PFSK-1 (cell line): ENCODE data around the gene PRPH.

Experiments used
- FOXP2 ChIP-seq: optimal IDR thresholded peaks from 2 replicates; pipeline ENCODE3; 2011; ENCODE audit warnings: borderline replicate concordance, control low read depth, inconsistent platforms; ENCODE audit not compliant: insufficient read depth; ENCODE audit errors: extremely low read length, extremely low read depth
- POLR2AphosphoS5 ChIP-seq: IDR thresholded peaks from 2 replicates; pipeline ENCODE4 v1.6.1; 2012; ENCODE audit warnings: low read depth, mild to moderate bottlenecking, control low read depth, low read length, moderate library complexity
- REST ChIP-seq, 2 experiments: IDR thresholded peaks; 2 replicates each; pipeline versions ENCODE4 v1.6.1 to v1.8.0; 2011 to 2012; ENCODE audit warnings: low read depth in 2 of 2, low read length in 2 of 2, control low read depth in 1 of 2, inconsistent platforms in 1 of 2, mild to moderate bottlenecking in 1 of 2, moderate library complexity in 1 of 2; ENCODE audit not compliant: insufficient read depth in 1 of 2
- SIN3A ChIP-seq: IDR thresholded peaks from 2 replicates; pipeline ENCODE4 v1.6.1; 2012; ENCODE audit warnings: mild to moderate bottlenecking, low read length, moderate library complexity, borderline replicate concordance; ENCODE audit not compliant: insufficient read depth
- TAF1 ChIP-seq: IDR thresholded peaks from 2 replicates; pipeline ENCODE4 v1.6.1; 2012; ENCODE audit warnings: low read length, control low read depth, borderline replicate concordance; ENCODE audit not compliant: insufficient read depth

The PRPH gene

GRCh38 chr12:49304161-49304560 is 9.2 kb downstream of the PRPH start:
- TF ChIP-seq POLR2AphosphoS5: no peak
- no peak for TF ChIP-seq FOXP2
- no peak for TF ChIP-seq REST (IDR thresholded peaks at IDR 0.05; ENCODE audit: insufficient read depth in 1 of 2, low read depth in 2 of 2, low read length in 2 of 2)
- no peak for TF ChIP-seq TAF1

DNA sequence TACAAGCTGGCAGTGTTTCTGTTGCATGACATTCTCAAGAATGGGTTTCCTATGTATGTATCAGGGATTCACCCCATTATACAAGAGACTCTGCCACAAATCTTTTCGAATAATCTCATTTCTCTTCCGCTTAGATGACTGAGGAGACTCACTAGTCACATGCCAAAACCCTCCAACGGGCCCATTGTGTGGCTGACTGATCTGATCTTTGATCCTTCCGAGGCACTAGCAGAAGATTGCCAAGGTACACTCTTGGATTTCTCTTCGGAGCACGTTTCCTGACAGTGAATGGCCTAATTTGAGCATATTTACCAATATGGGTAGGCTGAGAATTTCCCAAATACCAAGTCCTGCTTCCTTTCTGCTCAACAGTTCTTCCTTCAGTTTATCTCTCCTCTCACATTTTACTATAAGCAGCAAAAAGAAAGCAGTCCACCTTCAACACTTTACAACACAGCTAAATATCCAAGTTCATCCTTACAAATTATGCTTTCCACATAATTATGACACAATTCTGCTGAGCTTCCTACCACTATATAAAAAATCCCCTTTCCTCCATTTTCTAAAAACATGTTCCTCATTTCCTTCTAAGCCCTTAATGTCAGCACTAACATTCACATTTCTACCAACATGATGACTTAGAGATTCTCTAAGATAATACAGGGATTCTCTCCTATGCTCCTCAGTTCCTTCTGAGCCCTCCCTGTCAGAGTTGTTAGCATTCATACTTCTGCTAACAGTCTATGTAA is 11.0 kb downstream of the PRPH start:
- TF ChIP-seq REST (IDR thresholded peaks at IDR 0.05; ENCODE audit: insufficient read depth in 1 of 2, low read depth in 2 of 2, low read length in 2 of 2) (no peak), TAF1 (no peak)

- TF ChIP-seq SIN3A (no peak), POLR2AphosphoS5 (no peak), REST (IDR thresholded peaks at IDR 0.05; ENCODE audit: insufficient read depth in 1 of 2, low read depth in 2 of 2, low read length in 2 of 2) (no peak), TAF1 (no peak), FOXP2 (no peak)
Observed at GRCh38 chr12:49309386-49309785, 14.4 kb downstream of the PRPH start.

DNA sequence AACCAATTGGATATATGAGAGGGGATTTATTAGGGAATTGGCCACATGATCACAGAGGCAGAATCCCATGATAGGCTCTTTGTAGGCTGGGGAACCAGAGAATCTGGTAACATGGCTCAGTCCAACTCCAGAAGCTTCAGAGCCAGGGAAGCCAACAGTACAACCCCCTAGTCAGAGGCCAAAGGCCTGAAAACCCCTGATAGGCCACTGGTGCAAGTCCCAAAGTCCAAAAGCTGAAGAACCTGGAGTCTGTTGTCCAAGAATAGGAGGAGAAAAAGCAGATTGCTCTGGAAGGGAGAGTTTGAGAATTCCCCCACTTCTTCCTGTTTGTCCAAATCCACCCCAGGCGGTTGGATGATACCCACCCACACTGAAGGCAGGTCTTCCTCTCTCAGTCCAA is 19.9 kb downstream of the PRPH start:
- no peak for TF ChIP-seq POLR2AphosphoS5
- no peak for TF ChIP-seq REST (IDR thresholded peaks at IDR 0.05; ENCODE audit: insufficient read depth in 1 of 2, low read depth in 2 of 2, low read length in 2 of 2)
- TF ChIP-seq TAF1: no peak
- no peak for TF ChIP-seq FOXP2
- no peak for TF ChIP-seq SIN3A

DNA sequence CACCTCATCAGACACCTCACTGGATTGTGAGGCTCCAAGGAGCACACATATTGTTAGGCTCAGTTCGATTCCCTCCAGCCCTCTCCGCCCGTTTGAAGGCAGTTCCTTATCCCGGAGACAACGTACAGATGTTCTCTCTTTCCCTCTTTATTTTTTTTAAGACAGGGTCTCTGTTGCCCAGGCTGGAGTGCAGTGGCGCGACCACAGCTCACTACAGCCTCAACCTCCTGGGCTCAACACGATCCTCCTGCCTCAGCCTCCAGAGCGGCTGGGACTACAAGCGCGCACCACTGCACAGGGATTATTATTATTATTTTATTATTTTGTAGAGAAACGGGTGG is 27.4 kb downstream of the PRPH start:
- no peak for TF ChIP-seq REST (IDR thresholded peaks at IDR 0.05; ENCODE audit: insufficient read depth in 1 of 2, low read depth in 2 of 2, low read length in 2 of 2)
- TF ChIP-seq SIN3A: no peak
- no peak for TF ChIP-seq POLR2AphosphoS5
- no peak for TF ChIP-seq FOXP2
- no peak for TF ChIP-seq TAF1
